Activated B cell treated with CpG ODN at 0.5 μM for 24 hours (primary cell): ENCODE data around the gene TRIM38. TPM values are rescaled to one million over a fixed set of nuclear protein-coding genes. Genes with fewer than 3 reads are reported as not detected.

Experiments
- ATAC-seq: fragments of 200-7000 bp; cut with Tn5 transposase; one replicate; pipeline ENCODE4 v1.10.0; 2021; ENCODE audit warnings: low read depth, mild to moderate bottlenecking, moderate library complexity
- CTCF ChIA-PET: fragments of 350-600 bp; sonication (Branson Sonifier 250); formaldehyde crosslinking; loops from one replicate; lab custom pipeline; 2021; ENCODE audit warnings: antibody characterized with exemption; lab: Charles Lee
- POLR2A ChIA-PET: fragments of 350-600 bp; sonication (Branson Sonifier 250); formaldehyde crosslinking; loops from one replicate; lab custom pipeline; 2021; ENCODE audit warnings: antibody characterized with exemption; lab: Charles Lee
- DNase-seq: peaks from one replicate; pipeline ENCODE4 v3.0.0; 2022
- H3K27ac Mint-ChIP-seq: one replicate; pipeline ENCODE4 v1.8.0; 2020; ENCODE audit warnings: mixed read lengths
- H3K27me3 Mint-ChIP-seq: one replicate; pipeline ENCODE4 v1.8.0; 2021; ENCODE audit warnings: mixed read lengths
- H3K36me3 Mint-ChIP-seq: one replicate; pipeline ENCODE4 v1.8.0; 2021; ENCODE audit warnings: low read depth, mixed read lengths
- H3K4me1 Mint-ChIP-seq: one replicate; pipeline ENCODE4 v1.8.0; 2021; ENCODE audit warnings: mixed read lengths
- H3K4me3 Mint-ChIP-seq: one replicate; pipeline ENCODE4 v1.8.0; 2020; ENCODE audit warnings: mild to moderate bottlenecking, mixed read lengths
- H3K9me3 Mint-ChIP-seq: one replicate; pipeline ENCODE4 v1.8.0; 2020; ENCODE audit warnings: mixed read lengths
- CTCF ChIP-seq: fragments of 200-600 bp; IDR thresholded peaks from one replicate; pipeline ENCODE4 v1.8.0; 2022; ENCODE audit warnings: antibody characterized with exemption, mild to moderate bottlenecking
- intact Hi-C: fragments of 100-400 bp; cut with micrococcal nuclease; formaldehyde crosslinking; loops from one replicate; pipeline ENCODE4 v1.15.1; 2024
- total RNA-seq: library from RNA; stranded (reverse); gene quantifications from 2 replicates; pipeline ENCODE4 v1.2.3, GENCODE V29; 2022

TRIM38 gene
- total RNA-seq, 1 donor from 2014 or later, result 36.8 TPM

DNA sequence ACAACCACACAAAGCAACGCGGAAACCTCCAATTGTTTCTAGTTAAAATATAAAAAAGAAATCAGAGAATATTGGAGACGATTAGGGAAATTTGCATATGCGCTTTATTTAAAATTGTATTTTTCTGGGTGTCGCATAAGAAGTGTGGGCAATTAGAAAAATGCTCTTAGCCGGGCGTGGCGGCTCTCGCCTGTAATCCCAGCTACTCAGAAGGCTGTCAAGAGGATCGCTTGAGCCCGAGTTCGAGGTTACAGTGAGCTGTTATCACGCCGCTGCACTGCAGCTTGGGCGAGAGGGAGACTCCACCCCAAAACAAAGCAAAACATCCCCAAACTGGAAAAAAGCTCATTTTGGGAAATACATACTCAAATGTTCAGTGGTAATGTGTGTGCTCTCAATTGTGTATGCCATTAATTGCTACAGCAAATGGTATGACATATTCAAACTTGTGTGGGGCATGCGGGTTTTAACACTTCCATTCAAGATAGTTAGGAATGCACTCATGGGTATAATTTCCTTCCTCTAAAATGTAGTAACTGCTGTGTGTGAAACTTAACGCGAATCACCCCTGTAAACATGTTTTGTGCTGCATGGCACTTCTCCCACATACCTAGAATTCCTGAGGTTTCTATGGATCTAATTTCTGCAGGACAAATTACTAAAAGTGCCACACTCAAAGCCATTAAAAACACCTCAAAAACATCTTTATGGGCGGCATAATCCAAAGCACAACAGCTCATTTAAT is 69.9 kb downstream of the TRIM38 start:
- DNase-seq (no peak), ATAC-seq (peak; percentile 4)
- Mint-ChIP-seq H3K27me3 (no peaks in the 10 kb centered on the region), H3K27ac (peak overlapping the region; percentile 98), H3K9me3 (peaks cover 3% of the 10 kb centered on the region), H3K36me3 (peaks cover 4% of the 10 kb centered on the region), H3K4me3 (peak overlapping the region; percentile 93), H3K4me1 (peaks cover 33% of the 10 kb centered on the region)
- intact Hi-C loops, result loop anchor here (1.0 to 5.0 kb wide), 10 partner anchors 11 to 1775 kb away; a partner anchor contains a TSS
- TF ChIP-seq CTCF, result no peak
- POLR2A ChIA-PET, result interaction anchor here (0.6 to 12.3 kb wide), 42 partner anchors 9 to 1861 kb away, joined by 3 to 477 read pairs (median 8); a partner anchor contains a TSS
- CTCF ChIA-PET, result interaction anchor here (0.9 to 4.2 kb wide), 6 partner anchors 10 to 64 kb away, joined by 5 to 22 read pairs (median 8); a partner anchor contains a TSS

- intact Hi-C loops, result loop anchor here (1.0 to 5.0 kb wide), 10 partner anchors 10 to 1774 kb away; a partner anchor contains a TSS
- no peak for TF ChIP-seq CTCF
- H3K4me1 Mint-ChIP-seq, result peaks cover 29% of the 10 kb centered on the region
- H3K4me3 Mint-ChIP-seq, result peak overlapping the region; percentile 93
- H3K27ac Mint-ChIP-seq, result peak overlapping the region; percentile 98
- peaks cover 4% of the 10 kb centered on the region for H3K36me3 Mint-ChIP-seq
- DNase-seq, result peak; percentile 61
- peaks cover 3% of the 10 kb centered on the region for H3K9me3 Mint-ChIP-seq
- H3K27me3 Mint-ChIP-seq, result no peaks in the 10 kb centered on the region
- ChIA-PET CTCF (interaction anchor here (0.9 to 4.2 kb wide), 4 partner anchors 10 to 64 kb away, joined by 5 to 22 read pairs (median 8); a partner anchor contains a TSS), POLR2A (interaction anchor here (0.6 to 12.3 kb wide), 36 partner anchors 8 to 1861 kb away, joined by 3 to 477 read pairs (median 10); a partner anchor contains a TSS)
- peak; percentile 76 for ATAC-seq
Observed at GRCh38 chr6:26033085-26033940, 70.7 kb downstream of the TRIM38 start.

- intact Hi-C loops, result loop anchor here (1.0 to 5.0 kb wide), 10 partner anchors 9 to 1773 kb away; a partner anchor contains a TSS
- H3K27me3 Mint-ChIP-seq, result no peaks in the 10 kb centered on the region
- ChIA-PET POLR2A (interaction anchor here (0.6 to 12.3 kb wide), 17 partner anchors 12 to 1857 kb away, joined by 4 to 477 read pairs (median 21); a partner anchor contains a TSS), CTCF (interaction anchor here (1.2 to 4.2 kb wide), 2 partner anchors 10 to 13 kb away, joined by 6 to 22 read pairs; a partner anchor contains a TSS)
- H3K4me1 Mint-ChIP-seq, result peaks cover 29% of the 10 kb centered on the region
- H3K4me3 Mint-ChIP-seq, result peak overlapping the region; percentile 93
- no peak for TF ChIP-seq CTCF
- DNase-seq (peak; percentile 22), ATAC-seq (no peak)
- peaks cover 4% of the 10 kb centered on the region for H3K36me3 Mint-ChIP-seq
- H3K9me3 Mint-ChIP-seq, result peaks cover 3% of the 10 kb centered on the region
- H3K27ac Mint-ChIP-seq, result peak overlapping the region; percentile 98
Observed at GRCh38 chr6:26033941-26034354, 71.3 kb downstream of the TRIM38 start.

GRCh38 chr6:26034905-26035304 is 72.3 kb downstream of the TRIM38 start:
- Mint-ChIP-seq H3K36me3 (peaks cover 4% of the 10 kb centered on the region), H3K4me1 (peaks cover 29% of the 10 kb centered on the region), H3K9me3 (peaks cover 3% of the 10 kb centered on the region), H3K27ac (no peak overlapping the region), H3K27me3 (no peaks in the 10 kb centered on the region), H3K4me3 (no peak overlapping the region)
- POLR2A ChIA-PET, result interaction anchor here (0.7 to 12.3 kb wide), 9 partner anchors 11 to 1856 kb away, joined by 6 to 477 read pairs (median 78); a partner anchor contains a TSS
- no peak for DNase-seq
- no peak for ATAC-seq
- CTCF ChIA-PET, result interaction anchor here (4.2 kb wide), 1 partner anchor 9 kb away, joined by 22 read pairs; a partner anchor contains a TSS
- TF ChIP-seq CTCF, result no peak
- intact Hi-C loops, result loop anchor here (5.0 kb wide), 3 partner anchors 182 to 1772 kb away; a partner anchor contains a TSS

Other genes with a start within 250 kb of the TRIM38 start
- gene SLC17A4, start 208.1 kb upstream of the TRIM38 start, total RNA-seq, result not detected in 2 replicates
- gene SLC17A1, start 130.8 kb upstream of the TRIM38 start, total RNA-seq, result not detected in 2 replicates
- not detected in 2 replicates for gene SLC17A3, start 88.6 kb upstream of the TRIM38 start, total RNA-seq
- gene SLC17A2, start 32.1 kb upstream of the TRIM38 start, total RNA-seq, result not detected in 2 replicates
- gene HFE, start 124.6 kb downstream of the TRIM38 start, total RNA-seq, result 0.98 and 1.1 TPM in 2 replicates